HepG2 (cell line): ENCODE results near the gene SMAP1. TPM values are rescaled to one million over a fixed set of nuclear protein-coding genes. Genes with fewer than 3 reads are reported as not detected.

ENCODE experiments used
- ATAC-seq: fragments of 200-7000 bp; cut with Tn5 transposase; 3 replicates; pipeline ENCODE4 v1.9.1; 2020; ENCODE audit warnings: mild to moderate bottlenecking, moderate library complexity
- BruUV-seq: library from RNA; stranded (reverse); fragments of 400-500 nt; replicated peaks from 2 replicates; lab custom pipeline; 2021; lab: Mats Ljungman, UMichigan
- CTCF ChIA-PET: fragments of 300-600 bp; formaldehyde crosslinking; extraction: SDS; loops from one replicate; lab custom pipeline; 2021; ENCODE audit warnings: low total read pairs, inconsistent platforms, low intra/inter-chr PET ratio; lab: Yijun Ruan, JAX
- POLR2A ChIA-PET: fragments of 350-600 bp; sonication (Branson Sonifier 250); formaldehyde crosslinking; loops from one replicate; lab custom pipeline; 2020; ENCODE audit warnings: antibody characterized with exemption, inconsistent platforms; lab: Yijun Ruan, JAX
- DNase-seq: peaks from one replicate; pipeline ENCODE4 v3.0.0-alpha.2; 2015; ENCODE audit warnings: low spot score
- FAIRE-seq: peaks from 3 replicates; lab custom pipeline; 2011; peaks lifted over from hg19 to GRCh38; lab: Jason Lieb, UNC
- H2AFZ ChIP-seq: one replicate; pipeline ENCODE4 v1.6.1; 2011; ENCODE audit warnings: low read length, inconsistent platforms
- H3K27ac ChIP-seq: fragments of 300-600 bp; 3 replicates; pipeline ENCODE4 v1.8.0; 2011; ENCODE audit warnings: mixed run types, mild to moderate bottlenecking, mixed read lengths, low read length, inconsistent platforms; ENCODE audit not compliant: insufficient read depth; ENCODE audit errors: extremely low read length
- H3K27me3 ChIP-seq, 2 experiments: fragments of 200-600 bp in 1 of 2; 2 replicates in 1 of 2; 3 replicates in 1 of 2; pipeline versions ENCODE4 v1.6.0 to v1.8.0; 2011; ENCODE audit warnings: low read length in 2 of 2, mild to moderate bottlenecking in 2 of 2, moderate library complexity in 2 of 2, inconsistent platforms in 1 of 2; ENCODE audit not compliant: insufficient read depth in 2 of 2, control insufficient read depth in 1 of 2
- H3K36me3 ChIP-seq, 2 experiments: fragments of 200-600 bp in 1 of 2; replicated peaks in 1 of 2; 2 replicates in 1 of 2; 3 replicates in 1 of 2; pipeline versions ENCODE4 v1.5.1 to v1.8.0; 2011; ENCODE audit warnings: low read length in 2 of 2, inconsistent platforms in 1 of 2; ENCODE audit not compliant: insufficient read depth in 2 of 2, control insufficient read depth in 1 of 2
- H3K4me1 ChIP-seq: 2 replicates; pipeline ENCODE4 v1.5.1; 2012; ENCODE audit warnings: low read length, inconsistent platforms; ENCODE audit not compliant: insufficient read depth
- H3K4me2 ChIP-seq: 2 replicates; pipeline ENCODE4 v1.6.0; 2011; ENCODE audit warnings: low read depth, low read length, inconsistent platforms
- H3K4me3 ChIP-seq, 3 experiments: fragments of 200-600 bp in 1 of 3; sonication (generic), shearing (Covaris generic) in 1 of 3; replicated peaks in 1 of 3; 2 replicates each; pipeline ENCODE4 v1.5.1; 2011 to 2016; ENCODE audit warnings: low read length in 3 of 3, inconsistent platforms in 2 of 3, low read depth in 2 of 3, mild to moderate bottlenecking in 2 of 3, control low read depth in 1 of 3, mixed read lengths in 1 of 3; ENCODE audit not compliant: insufficient read depth in 1 of 3
- H3K79me2 ChIP-seq: one replicate; pipeline ENCODE4 v1.6.1; 2011; ENCODE audit warnings: low read length, inconsistent platforms; ENCODE audit not compliant: insufficient read depth
- H3K9ac ChIP-seq: 2 replicates; pipeline ENCODE4 v1.6.0; 2011; ENCODE audit warnings: mild to moderate bottlenecking, low read depth, low read length, inconsistent platforms; ENCODE audit not compliant: insufficient read depth
- H3K9me3 ChIP-seq: 2 replicates; pipeline ENCODE4 v1.5.1; 2012; ENCODE audit warnings: mild to moderate bottlenecking, low read length
- H4K20me1 ChIP-seq: 2 replicates; pipeline ENCODE4 v1.6.0; 2011; ENCODE audit warnings: inconsistent platforms, mild to moderate bottlenecking, low read length, moderate library complexity; ENCODE audit not compliant: insufficient read depth
- ARID3A ChIP-seq: IDR thresholded peaks from 2 replicates; pipeline ENCODE4 v1.6.1; 2012; ENCODE audit warnings: low read depth, low read length, improper control_type of control experiment
- FOXM1 ChIP-seq: sonication (generic); formaldehyde crosslinking; IDR thresholded peaks from 2 replicates; pipeline ENCODE4 v1.5.0; 2020; ENCODE audit warnings: missing genetic modification reagents
- RAD21 ChIP-seq: fragments of 450-650 bp; formaldehyde crosslinking; IDR thresholded peaks from 2 replicates; pipeline ENCODE4 v1.5.0; 2020; ENCODE audit warnings: mild to moderate bottlenecking
- ZNF710 ChIP-seq: sonication (generic); formaldehyde crosslinking; IDR thresholded peaks from 2 replicates; pipeline ENCODE4 v1.5.0; 2020; ENCODE audit warnings: mild to moderate bottlenecking, missing genetic modification reagents, borderline replicate concordance
- WGBS: methylation state at CpG from one replicate; pipeline ENCODE4 v1.1.6; 2017; ENCODE audit warnings: low lambda C conversion rate; 5-methylcytosine and 5-hydroxymethylcytosine counted together
- in situ Hi-C: cut with HindIII; loops from 2 replicates; pipeline ENCODE4 v1.10.0; 2017; ENCODE audit warnings: low pct_unique_long_range_greater_than_20kb; ENCODE audit not compliant: extremely low pct_ligation_motif_present
- intact Hi-C: fragments of 100-400 bp; cut with micrococcal nuclease; formaldehyde crosslinking; loops from one replicate; pipeline ENCODE4 v1.10.0; 2022; ENCODE audit not compliant: unreplicated experiment
- polyA plus RNA-seq, 8 experiments: library from polyadenylated mRNA; depleted of rRNA in 3 of 8; stranded (reverse) in 7 of 8; unstranded in 1 of 8; fragments of >200 nt; fragmentation: Illumina TruSeq in 4 of 8; extraction: Trizol in 4 of 8; gene quantifications; 2 replicates each; pipeline versions ENCODE4 v1.2.1 to v1.2.3, GENCODE V29; 2011 to 2016; ENCODE audit warnings: low read depth in 4 of 8, missing spikeins in 1 of 8, mixed read lengths in 1 of 8; ENCODE audit not compliant: insufficient read depth in 1 of 8
- total RNA-seq, 5 experiments: library from RNA; depleted of rRNA; stranded (reverse); fragments of >200 nt; fragmentation: Illumina TruSeq; extraction: Trizol; gene quantifications; 2 replicates each; pipeline ENCODE4 v1.2.3, GENCODE V29; 2016; ENCODE audit warnings: low read depth in 1 of 5
- TF ChIP-seq, protein P1 (sequence below): sonication (generic); formaldehyde crosslinking; IDR thresholded peaks from 2 replicates; pipeline ENCODE4 v1.5.0; 2020; ENCODE audit warnings: mild to moderate bottlenecking, missing genetic modification reagents, moderate library complexity

The SMAP1 gene
- total and polyA plus RNA-seq, 2 of the 13 experiments (the other 11 are each of a cell fraction or from before 2014, with no cell fraction given): 13.4 to 17.8 TPM

- TF ChIP-seq ARID3A (peak; percentile 67; the same call in 1 of the 2 replicates), ZNF710 (no peak), RAD21 (CRISPR knock-in tag) (peak; percentile 45; the same call in 1 of the 2 replicates)
Observed at GRCh38 chr6:70706491-70707123, 38.9 kb downstream of the SMAP1 start (continued).

- Histone ChIP-seq H3K4me3 (no peak overlapping the region), H3K27me3 (no peaks in the 10 kb centered on the region), H3K36me3 (no peaks in the 10 kb centered on the region), H2AFZ (no peak overlapping the region), H4K20me1 (peaks cover 3% of the 10 kb centered on the region), H3K9me3 (no peaks in the 10 kb centered on the region), H3K4me2 (no peak overlapping the region), H3K27ac (no peak overlapping the region), H3K79me2 (peaks cover 7% of the 10 kb centered on the region), H3K4me1 (no peaks in the 10 kb centered on the region), H3K9ac (no peak overlapping the region)
- WGBS: 95% methylated on average over 2 of the region's 2 CpGs
- no peak for TF ChIP-seq FOXM1
- TF ChIP-seq, protein P1, sequence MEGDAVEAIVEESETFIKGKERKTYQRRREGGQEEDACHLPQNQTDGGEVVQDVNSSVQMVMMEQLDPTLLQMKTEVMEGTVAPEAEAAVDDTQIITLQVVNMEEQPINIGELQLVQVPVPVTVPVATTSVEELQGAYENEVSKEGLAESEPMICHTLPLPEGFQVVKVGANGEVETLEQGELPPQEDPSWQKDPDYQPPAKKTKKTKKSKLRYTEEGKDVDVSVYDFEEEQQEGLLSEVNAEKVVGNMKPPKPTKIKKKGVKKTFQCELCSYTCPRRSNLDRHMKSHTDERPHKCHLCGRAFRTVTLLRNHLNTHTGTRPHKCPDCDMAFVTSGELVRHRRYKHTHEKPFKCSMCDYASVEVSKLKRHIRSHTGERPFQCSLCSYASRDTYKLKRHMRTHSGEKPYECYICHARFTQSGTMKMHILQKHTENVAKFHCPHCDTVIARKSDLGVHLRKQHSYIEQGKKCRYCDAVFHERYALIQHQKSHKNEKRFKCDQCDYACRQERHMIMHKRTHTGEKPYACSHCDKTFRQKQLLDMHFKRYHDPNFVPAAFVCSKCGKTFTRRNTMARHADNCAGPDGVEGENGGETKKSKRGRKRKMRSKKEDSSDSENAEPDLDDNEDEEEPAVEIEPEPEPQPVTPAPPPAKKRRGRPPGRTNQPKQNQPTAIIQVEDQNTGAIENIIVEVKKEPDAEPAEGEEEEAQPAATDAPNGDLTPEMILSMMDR (CRISPR knock-in tag): no peak
- FAIRE-seq (no peak), DNase-seq (no peak), ATAC-seq (no peak)
- in situ Hi-C loops (loop anchor here (5.0 to 10.0 kb wide), 3 partner anchors 179 to 307 kb away; partner anchors contain the start of gene B3GAT2), intact Hi-C loops (no loop called here)
- CTCF ChIA-PET: interaction anchor here (4.2 kb wide), 1 partner anchor 176 kb away, joined by 47 read pairs; no protein-coding TSS in a partner anchor
- POLR2A ChIA-PET: no interaction called here
- no TSS peak for BruUV-seq
Observed at GRCh38 chr6:70707893-70708292, 40.2 kb downstream of the SMAP1 start.
